Tibial nerve (tissue), 4 donors: ENCODE results near the gene DUSP9. TPM values are rescaled to one million over a fixed set of nuclear protein-coding genes. Genes with fewer than 3 reads are reported as not detected.

Experiments
- DNase-seq, 2 donors: peaks; one replicate each; pipeline ENCODE4 v3.0.0-alpha.2; 2019; ENCODE audit warnings: low spot score in 2 of 2
- H3K27ac ChIP-seq, 4 donors: fragments of 200-600 bp; sonication (generic) in 3 of 4; one replicate each; pipeline ENCODE4 v1.5.1; 2017 to 2019; ENCODE audit warnings: mild to moderate bottlenecking in 1 of 4
- H3K27me3 ChIP-seq, 2 donors: fragments of 200-600 bp; sonication (generic) in 1 of 2; one replicate each; pipeline versions ENCODE4 v1.5.1 to v1.6.0; 2017 to 2019
- H3K36me3 ChIP-seq, 3 donors: fragments of 200-600 bp; sonication (generic); one replicate each; pipeline ENCODE4 v1.5.1; 2018 to 2019
- H3K4me1 ChIP-seq, 4 donors: fragments of 200-600 bp; sonication (generic) in 3 of 4; one replicate each; pipeline ENCODE4 v1.5.1; 2017 to 2019
- H3K4me3 ChIP-seq, 4 donors: fragments of 200-600 bp; sonication (generic) in 3 of 4; one replicate each; pipeline ENCODE4 v1.5.1; 2017 to 2019; ENCODE audit warnings: mild to moderate bottlenecking in 1 of 4, moderate library complexity in 1 of 4
- H3K9me3 ChIP-seq, 4 donors: fragments of 200-600 bp; sonication (generic) in 3 of 4; one replicate each; pipeline ENCODE4 v1.5.1; 2017 to 2019
- CTCF ChIP-seq, 5 experiments: fragments of 200-600 bp in 3 of 5; fragments of 450-650 bp in 2 of 5; sonication (generic) in 3 of 5; IDR thresholded peaks; one replicate each; pipeline ENCODE4 v1.5.1; 2016 to 2019; ENCODE audit warnings: antibody characterized with exemption in 5 of 5, mild to moderate bottlenecking in 3 of 5, moderate library complexity in 2 of 5
- EP300 ChIP-seq, 2 donors: sonication (generic); formaldehyde crosslinking; IDR thresholded peaks; one replicate each; pipeline ENCODE4 v1.6.1; 2017; ENCODE audit warnings: antibody characterized with exemption in 2 of 2, mild to moderate bottlenecking in 1 of 2
- POLR2A ChIP-seq, 2 donors: fragments of 450-650 bp; IDR thresholded peaks; one replicate each; pipeline ENCODE4 v1.6.1; 2017; ENCODE audit warnings: antibody characterized with exemption in 2 of 2, mild to moderate bottlenecking in 2 of 2, moderate library complexity in 2 of 2
- WGBS, 2 donors: methylation state at CpG; one replicate each; pipeline ENCODE4 v1.1.5; 2018; 5-methylcytosine and 5-hydroxymethylcytosine counted together
- total RNA-seq, 4 donors: library from RNA; depleted of rRNA; stranded (reverse); fragments of >200 nt; gene quantifications; one replicate each; pipeline ENCODE4 v1.1.0, GENCODE V29; 2016

The DUSP9 gene
- total RNA-seq, 4 donors from 2014 or later: not detected

GRCh38 chrX:153610836-153611213, 36.2 kb upstream of the DUSP9 start:
- H3K9me3 ChIP-seq: no peaks in the 10 kb centered on the region
- peaks cover 0 to 16% (median 0%) of the 10 kb centered on the region in 4 donors for H3K4me1 ChIP-seq
- H3K4me3 ChIP-seq: peak overlapping the region in 1 of 4 donors; percentile 30
- TF ChIP-seq EP300 (IDR thresholded peaks at IDR 0.05) (no peak), POLR2A (IDR thresholded peaks at IDR 0.05) (no peak), CTCF (IDR thresholded peaks at IDR 0.05) (no peak)
- H3K27ac ChIP-seq: peak overlapping the region in 2 of 4 donors; percentile 60 to 80
- H3K27me3 ChIP-seq: peaks cover 0 to 13% of the 10 kb centered on the region in 2 donors
- WGBS, 2 donors: 20 to 69% methylated on average over 1 to 8 of the region's 9 CpGs
- no peaks in the 10 kb centered on the region for H3K36me3 ChIP-seq
- no peak for DNase-seq

- WGBS, 2 donors: 35 to 67% methylated on average over 2 to 10 of the region's 14 CpGs
- DNase-seq: no peak
- TF ChIP-seq EP300 (IDR thresholded peaks at IDR 0.05): no peak
- no peak for TF ChIP-seq POLR2A (IDR thresholded peaks at IDR 0.05)
- no peak overlapping the region for H3K4me3 ChIP-seq
- peaks cover 0 to 13% of the 10 kb centered on the region in 2 donors for H3K27me3 ChIP-seq
- H3K4me1 ChIP-seq: peaks cover 0 to 16% (median 0%) of the 10 kb centered on the region in 4 donors
- H3K36me3 ChIP-seq: no peaks in the 10 kb centered on the region
- no peaks in the 10 kb centered on the region for H3K9me3 ChIP-seq
- H3K27ac ChIP-seq: peak overlapping the region in 2 of 4 donors; percentile 60 to 80
These were observed 35.5 kb upstream of the DUSP9 start for GRCh38 chrX:153611298-153612095.

GRCh38 chrX:153612413-153612812, 34.6 kb upstream of the DUSP9 start:
- Histone ChIP-seq H3K4me3 (no peak overlapping the region), H3K27ac (no peak overlapping the region), H3K9me3 (no peaks in the 10 kb centered on the region), H3K4me1 (peaks cover 0 to 16% (median 0%) of the 10 kb centered on the region in 4 donors), H3K36me3 (no peaks in the 10 kb centered on the region), H3K27me3 (peaks cover 0 to 13% of the 10 kb centered on the region in 2 donors)
- TF ChIP-seq POLR2A (IDR thresholded peaks at IDR 0.05) (no peak), CTCF (IDR thresholded peaks at IDR 0.05) (no peak)
- DNase-seq: no peak
- WGBS, 2 donors: 67 to 79% methylated on average over 10 of the region's 10 CpGs

GRCh38 chrX:153614818-153615217, 32.2 kb upstream of the DUSP9 start:
- Histone ChIP-seq H3K27me3 (peaks cover 0 to 20% of the 10 kb centered on the region in 2 donors), H3K27ac (no peak overlapping the region), H3K4me3 (no peak overlapping the region), H3K36me3 (no peaks in the 10 kb centered on the region), H3K4me1 (peaks cover 0 to 12% (median 0%) of the 10 kb centered on the region in 4 donors), H3K9me3 (no peaks in the 10 kb centered on the region)
- DNase-seq: no peak
- TF ChIP-seq CTCF (IDR thresholded peaks at IDR 0.05) (no peak), POLR2A (IDR thresholded peaks at IDR 0.05) (no peak), EP300 (IDR thresholded peaks at IDR 0.05) (no peak)
- 71 to 78% methylated on average over 6 of the region's 6 CpGs for WGBS, 2 donors

GRCh38 chrX:153620576-153620975, 26.4 kb upstream of the DUSP9 start:
- no peak overlapping the region for H3K27ac ChIP-seq
- H3K4me1 ChIP-seq: no peaks in the 10 kb centered on the region
- H3K27me3 ChIP-seq: peaks cover 0 to 28% of the 10 kb centered on the region in 2 donors
- no peaks in the 10 kb centered on the region for H3K36me3 ChIP-seq
- 75 to 81% methylated on average over 5 of the region's 5 CpGs for WGBS, 2 donors
- H3K4me3 ChIP-seq: no peak overlapping the region
- H3K9me3 ChIP-seq: no peaks in the 10 kb centered on the region
- TF ChIP-seq POLR2A (IDR thresholded peaks at IDR 0.05) (no peak), EP300 (IDR thresholded peaks at IDR 0.05) (no peak), CTCF (IDR thresholded peaks at IDR 0.05) (no peak)
- no peak for DNase-seq
